Measurements from ENCODE around the gene FAM120A.
"Not testable (repeated sequence)": the region's sequence is repeated elsewhere in the genome, so short reads cannot be mapped to it uniquely, and the experiment has no call there.

The FAM120A gene

DNA sequence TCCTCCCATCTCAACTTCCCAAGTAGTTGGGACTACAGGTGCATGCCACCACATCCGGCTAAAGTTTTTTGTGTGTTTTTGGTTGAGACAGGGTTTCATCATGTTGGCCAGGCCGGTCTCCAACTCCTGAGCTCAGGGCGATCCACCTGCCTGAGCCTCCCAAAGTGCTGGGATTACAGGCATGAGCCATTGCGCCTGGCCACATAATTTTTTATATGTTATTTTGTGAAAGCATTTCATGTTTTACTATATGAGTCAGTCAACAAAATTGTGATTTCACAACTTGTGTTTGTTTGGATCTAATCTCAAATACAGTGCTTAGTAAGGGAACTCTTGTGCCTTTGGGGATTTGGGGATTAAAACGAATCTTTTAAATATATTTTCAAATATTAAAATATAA is 21.9 kb downstream of the FAM120A start:
- DNase-seq, result no peak

DNA sequence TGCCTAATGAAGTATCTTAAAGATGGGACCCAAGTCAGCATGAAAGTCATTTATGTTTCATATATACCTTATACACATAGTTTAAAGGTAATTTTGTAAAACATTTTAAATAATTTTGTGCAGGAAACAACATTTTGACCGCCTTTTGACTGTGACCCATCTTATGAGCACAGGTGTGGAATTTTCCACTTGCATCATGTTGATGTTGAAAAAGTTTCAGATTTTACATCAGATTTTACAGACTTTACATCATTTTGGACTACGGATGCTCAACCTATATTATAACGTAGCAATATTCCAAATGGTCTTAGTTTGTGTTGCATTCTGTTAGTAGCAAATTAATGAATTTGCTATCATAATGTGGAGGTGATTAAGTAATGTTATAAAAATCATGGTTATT is 23.6 kb downstream of the FAM120A start:
- no peak for DNase-seq

- DNase-seq, result no peak
These were observed 24.4 kb downstream of the FAM120A start for GRCh38 chr9:93475856-93476255.

DNA sequence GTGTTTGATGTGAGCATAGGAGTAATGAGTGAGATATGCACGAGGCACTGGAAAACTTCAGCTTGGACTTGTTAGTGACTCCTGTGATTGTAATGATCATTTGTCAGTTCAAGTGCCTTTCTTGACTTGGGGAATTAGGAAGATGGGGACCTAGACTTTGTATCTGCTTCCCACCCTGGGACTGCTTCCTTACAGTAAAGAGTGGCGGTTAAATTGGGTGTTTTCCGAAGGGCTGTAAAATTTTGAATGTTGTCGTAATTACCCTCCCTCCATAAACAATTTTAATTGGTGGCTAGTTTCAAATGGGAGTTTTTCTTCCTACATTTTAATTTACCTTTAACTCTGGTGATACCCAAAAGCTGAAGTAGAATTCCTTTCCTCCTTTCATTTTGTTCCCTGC is 25.4 kb downstream of the FAM120A start:
- DNase-seq, result no peak

DNA sequence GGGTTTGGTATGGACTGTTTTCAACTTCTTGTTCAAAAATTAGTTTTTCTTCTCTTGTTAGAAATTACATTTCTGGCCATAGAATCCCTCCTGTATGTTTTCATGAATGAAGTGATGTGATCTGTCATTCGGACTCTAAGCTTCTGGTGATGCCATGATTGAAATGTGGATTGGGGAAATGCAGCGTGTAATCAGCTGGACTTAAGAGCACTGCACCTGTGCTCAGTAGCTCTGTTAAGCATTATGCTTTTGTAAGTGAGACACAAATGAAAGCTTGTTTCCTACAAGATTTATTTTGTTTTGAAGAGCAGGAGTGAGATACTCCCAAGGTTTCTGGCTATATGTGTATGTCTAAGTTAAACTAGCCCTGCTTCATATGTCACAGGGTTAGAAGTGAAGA is 25.9 kb downstream of the FAM120A start:
- DNase-seq, result no peak

DNA sequence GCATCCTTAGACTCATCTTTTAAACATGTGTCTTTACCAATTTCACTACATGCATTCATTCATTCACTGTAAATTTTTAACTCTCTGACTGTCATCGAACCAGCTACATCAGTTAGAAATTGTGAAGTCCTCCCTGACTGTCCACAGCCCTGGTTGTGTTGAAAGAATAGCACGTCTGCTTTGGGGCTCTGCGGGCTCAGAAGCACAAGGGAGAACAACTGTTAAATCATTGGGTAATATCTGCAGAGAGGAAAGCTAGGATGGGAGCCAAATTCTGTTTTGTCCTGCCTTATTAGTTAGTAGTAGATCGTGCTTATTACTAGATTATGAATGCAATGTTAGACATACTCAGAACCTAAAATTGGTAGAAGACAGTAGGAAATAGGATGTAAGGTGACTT is 28.2 kb downstream of the FAM120A start:
- no peak for DNase-seq

DNA sequence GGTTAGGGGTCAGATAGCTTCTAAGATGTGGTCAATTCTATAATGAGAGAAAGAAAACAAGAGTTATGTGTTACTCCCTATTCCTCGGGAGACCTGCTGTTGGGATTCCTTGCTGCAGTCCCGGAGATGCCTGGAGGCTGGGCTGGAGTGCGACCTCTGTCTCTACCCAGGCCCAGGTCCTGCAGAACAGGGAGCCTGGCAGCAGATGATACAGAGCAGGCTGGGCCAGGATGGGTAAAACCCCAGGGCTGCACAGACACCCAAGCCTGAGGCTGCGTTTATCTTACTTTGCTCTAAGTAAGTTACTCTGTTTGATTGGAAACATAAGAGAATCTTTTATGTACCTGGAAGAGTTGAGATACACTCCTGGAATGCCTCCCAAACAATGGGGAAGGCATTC is 28.8 kb downstream of the FAM120A start:
- DNase-seq, result no peak

DNA sequence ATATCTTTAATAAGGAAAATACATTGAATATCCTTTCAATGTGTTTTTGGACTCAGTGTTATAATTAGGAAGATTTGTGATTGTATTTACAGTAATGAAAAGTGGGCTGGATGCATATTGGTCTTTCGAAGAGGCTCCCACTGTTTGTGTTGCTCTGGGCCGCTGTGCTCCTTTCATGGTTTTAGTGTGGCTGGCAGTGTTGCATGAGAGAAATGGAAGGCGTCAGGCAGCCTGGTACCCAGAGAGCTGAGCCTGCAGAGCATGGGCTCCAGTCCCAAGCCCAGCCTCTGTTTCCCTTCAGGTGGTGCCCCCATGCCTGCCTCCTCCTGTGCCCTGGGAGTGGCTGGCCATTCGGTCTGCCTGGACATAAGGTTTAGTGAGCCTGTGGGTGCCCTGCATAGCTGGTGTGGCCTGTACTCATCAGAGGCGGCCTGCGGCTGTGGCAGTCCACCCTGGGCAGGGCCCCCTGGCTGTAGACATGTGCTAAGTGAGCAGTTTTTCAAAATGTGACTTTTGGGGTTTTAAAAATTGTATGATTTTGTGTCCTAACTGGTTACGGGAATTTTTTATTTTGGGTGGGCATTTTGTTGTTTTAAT is 29.3 kb downstream of the FAM120A start:
- no peak for DNase-seq

- DNase-seq, result no peak
These were observed 32.0 kb downstream of the FAM120A start for GRCh38 chr9:93483497-93483896.

DNA sequence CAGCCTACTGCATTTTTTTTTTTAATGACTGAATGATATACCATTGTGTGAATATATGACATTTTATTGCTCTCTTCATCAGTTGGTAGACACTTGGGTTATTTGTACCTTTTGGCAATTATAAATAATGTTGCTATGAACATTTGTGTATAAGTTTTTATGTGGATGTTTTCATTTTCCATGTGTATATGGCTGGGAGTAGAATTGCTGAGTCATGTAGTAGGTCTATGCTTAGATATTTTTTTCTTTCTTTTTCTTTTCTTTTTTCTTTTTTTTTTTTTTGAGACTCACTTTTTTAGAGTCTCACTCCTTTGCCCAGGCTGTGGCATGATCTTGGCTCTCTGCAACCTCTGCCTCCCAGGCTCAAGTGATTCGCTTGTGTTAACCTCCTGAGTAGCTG is 34.8 kb downstream of the FAM120A start:
- no peak for DNase-seq

GRCh38 chr9:93488244-93488643 is 36.8 kb downstream of the FAM120A start:
- DNase-seq, result no peak

- DNase-seq, result no peak
These were observed 40.2 kb downstream of the FAM120A start for GRCh38 chr9:93491593-93492232.

- no peak for DNase-seq
These were observed 40.8 kb downstream of the FAM120A start for GRCh38 chr9:93492327-93492726.

DNA sequence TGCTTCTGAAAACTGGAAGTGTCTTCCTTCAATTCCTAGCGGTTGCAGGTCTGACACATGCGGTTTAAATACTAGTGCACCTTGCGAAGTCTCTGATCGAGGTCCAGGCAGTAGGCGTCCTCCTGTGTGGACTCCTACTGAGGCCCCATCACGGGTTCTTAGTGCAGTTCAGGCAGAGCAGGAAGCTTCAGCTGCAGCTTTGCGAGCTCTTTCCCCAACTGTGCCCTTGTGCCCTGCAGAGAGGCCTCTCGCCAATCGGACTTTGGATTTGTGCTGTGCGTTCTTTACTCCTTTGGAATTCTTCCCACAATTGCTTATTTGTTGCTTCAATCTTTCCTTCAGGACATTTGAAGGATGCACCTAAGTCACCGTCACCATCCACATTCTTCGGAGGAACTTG is 42.5 kb downstream of the FAM120A start:
- DNase-seq, result no peak

DNA sequence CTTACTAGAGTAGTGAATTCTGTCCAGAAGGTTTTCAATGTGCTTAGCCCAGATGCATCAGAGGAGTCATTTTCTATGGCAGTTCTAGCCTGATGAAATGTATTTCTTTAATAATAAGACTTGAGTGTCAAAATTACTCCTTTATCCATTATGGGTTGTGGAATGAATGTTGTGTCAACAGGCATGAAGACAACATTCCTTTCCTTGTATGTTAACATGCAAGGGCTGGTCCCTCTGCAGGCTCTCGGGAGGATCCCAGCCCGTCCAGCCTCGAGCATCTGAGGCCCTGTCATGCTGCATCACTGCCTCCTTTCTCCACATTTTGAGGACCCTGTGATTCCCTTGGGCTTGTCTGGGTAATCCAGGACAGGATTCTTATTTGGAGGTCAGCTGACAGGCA is 44.8 kb downstream of the FAM120A start:
- no peak for DNase-seq

GRCh38 chr9:93500571-93501298 is 49.2 kb downstream of the FAM120A start:
- no peak for DNase-seq

DNA sequence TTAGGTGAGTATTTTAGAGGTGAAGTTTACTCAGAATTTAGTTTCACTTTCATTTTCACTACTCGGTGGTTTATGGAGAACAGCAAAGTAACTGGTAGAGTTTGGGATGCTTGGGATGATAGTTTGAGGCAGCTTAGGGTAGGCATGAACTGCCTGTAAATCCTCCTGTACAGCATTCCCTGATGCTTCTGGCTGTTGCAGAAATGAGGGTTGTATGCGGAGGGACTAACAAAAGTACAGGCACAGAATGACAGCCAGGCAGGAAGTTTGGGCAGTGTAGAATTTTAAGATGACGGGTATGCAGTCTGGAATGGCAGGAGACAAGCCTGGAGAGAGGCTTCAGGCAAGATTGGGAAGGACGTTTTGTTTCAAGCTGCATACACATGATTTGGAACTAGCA is 49.9 kb downstream of the FAM120A start:
- no peak for DNase-seq

- no peak for DNase-seq
These were observed 51.9 kb downstream of the FAM120A start for GRCh38 chr9:93503381-93503780.

DNA sequence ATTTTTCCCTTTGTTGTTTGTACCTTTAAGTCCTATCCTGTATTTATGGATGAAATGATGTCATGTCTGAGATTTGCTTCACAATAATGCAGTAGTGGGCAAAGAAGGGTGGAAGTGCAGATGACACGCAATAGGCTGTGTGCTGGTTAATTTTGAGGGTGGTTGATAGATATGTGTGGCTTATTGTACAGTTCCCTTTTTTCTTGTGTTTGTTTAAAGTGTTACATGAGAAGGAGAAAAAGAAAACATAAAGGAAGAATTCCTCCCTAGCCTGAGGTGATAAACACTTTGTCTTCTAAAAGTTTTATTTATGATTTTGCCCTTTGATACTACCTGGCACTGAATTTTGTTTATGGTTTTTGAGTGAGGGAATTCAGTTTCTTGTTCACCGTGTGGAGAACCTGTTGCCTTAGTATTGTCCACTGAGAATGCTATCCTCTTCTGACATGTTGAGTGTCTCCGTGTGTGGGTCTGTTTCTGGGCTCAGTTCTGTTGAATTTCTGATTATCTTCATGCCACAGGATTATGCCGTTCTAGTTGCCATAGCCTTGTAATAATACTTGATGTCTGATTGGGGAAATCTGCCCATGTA is 54.2 kb downstream of the FAM120A start:
- no peak for DNase-seq

GRCh38 chr9:93507768-93508167 is 56.3 kb downstream of the FAM120A start:
- DNase-seq, result no peak

DNA sequence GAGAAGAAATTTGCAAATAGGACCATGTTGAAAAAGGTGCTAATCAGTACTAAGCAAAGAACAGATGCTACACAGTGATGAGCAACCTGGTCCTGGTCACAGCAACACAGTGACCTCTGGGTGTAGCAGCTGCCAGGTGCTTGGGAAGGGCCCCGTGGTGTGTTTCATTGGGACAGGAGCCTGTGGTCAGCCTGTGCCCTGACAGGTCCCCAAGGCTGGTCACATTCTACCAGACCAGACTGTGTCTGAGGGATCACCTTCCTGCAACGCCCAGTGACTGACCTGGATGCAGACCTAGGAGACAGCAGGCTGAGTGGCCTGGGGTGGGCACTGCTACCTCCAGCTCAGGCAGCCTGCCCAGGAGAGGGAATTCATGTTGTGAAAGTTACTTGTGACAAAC is 56.7 kb downstream of the FAM120A start:
- DNase-seq, result no peak

DNA sequence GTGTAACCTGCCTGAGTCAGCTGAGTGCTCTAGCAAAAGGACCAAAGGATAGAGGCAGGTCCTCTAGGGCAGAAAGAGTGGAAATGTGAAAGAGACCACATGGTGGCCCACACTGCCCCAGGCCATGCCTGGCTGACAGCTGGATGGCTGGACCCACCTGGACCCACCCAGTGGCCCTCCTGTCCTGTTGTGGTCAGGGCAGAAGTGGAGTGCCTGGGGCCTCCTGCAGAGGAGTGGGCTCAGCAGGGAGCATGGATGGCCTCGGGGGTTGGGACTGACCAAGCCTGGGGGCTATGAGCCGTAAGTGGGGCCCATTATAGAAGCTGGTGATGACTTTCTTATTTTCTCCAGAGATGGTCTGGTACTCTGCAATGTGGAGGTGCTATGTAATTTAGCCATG is 57.6 kb downstream of the FAM120A start:
- DNase-seq, result no peak

DNA sequence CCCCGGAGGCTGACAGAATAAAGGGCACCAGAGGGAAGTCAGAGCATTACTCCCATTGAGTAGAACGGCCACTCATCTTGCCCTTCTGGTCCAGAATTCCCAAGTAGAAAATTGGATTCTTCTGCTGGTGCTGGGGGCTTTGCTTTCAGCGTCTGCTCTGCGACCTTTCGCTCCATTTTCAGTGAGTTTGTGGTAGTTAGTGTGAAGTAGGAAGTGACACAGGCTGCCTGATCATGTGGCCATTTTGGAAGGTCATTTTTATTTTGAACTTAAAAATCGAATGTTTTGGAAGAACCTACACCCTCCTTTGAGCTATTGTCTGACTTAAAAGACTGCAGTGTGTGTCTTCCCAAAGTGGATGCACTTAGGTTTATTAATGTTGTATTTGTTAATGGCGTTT is 58.6 kb downstream of the FAM120A start:
- DNase-seq, result no peak

DNA sequence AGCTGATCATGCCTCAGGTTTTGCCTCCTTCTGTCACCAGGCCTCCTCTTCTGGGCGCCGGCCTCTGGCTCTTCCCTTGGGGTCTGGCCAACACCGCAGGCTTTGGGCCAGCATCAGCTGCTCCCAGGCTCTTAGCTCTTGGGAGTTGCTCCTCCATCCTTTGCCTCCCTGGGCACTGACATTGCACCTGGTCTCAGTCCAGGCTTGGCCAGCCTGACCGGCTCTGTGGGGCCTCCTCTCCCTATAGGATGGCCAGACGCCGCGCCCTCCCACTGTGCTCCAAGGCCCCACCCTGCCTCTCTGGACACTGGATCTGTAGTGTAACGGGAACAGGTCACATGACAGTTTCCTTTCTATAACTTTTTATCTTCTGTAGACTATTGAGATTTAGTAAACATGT is 59.7 kb downstream of the FAM120A start:
- not testable (repeated sequence) for DNase-seq
